GM13977 (cell line): ENCODE data around the gene POLDIP3.

Source experiments
- DNase-seq: peaks from one replicate; pipeline ENCODE4 v3.0.0; 2012; ENCODE audit warnings: low spot score
- CTCF ChIP-seq: IDR thresholded peaks from 2 replicates; pipeline ENCODE4 v1.5.1; 2012; ENCODE audit warnings: mild to moderate bottlenecking, control low read depth; ENCODE audit not compliant: insufficient read depth; ENCODE audit errors: extremely low read depth, missing control alignments
- in situ Hi-C: fragments of 300-500 bp; cut with MboI; formaldehyde crosslinking; loops from one replicate; pipeline ENCODE4 v1.12.0; 2022; ENCODE audit warnings: low sequenced_read_pairs, low pct_unique_long_range_greater_than_20kb, mixed read lengths, inconsistent platforms; ENCODE audit not compliant: unreplicated experiment

POLDIP3 gene

GRCh38 chr22:42604403-42604802 lies 10.3 kb downstream of the POLDIP3 start:
- no peak for TF ChIP-seq CTCF
- DNase-seq, result no peak
- in situ Hi-C loops, result no loop called here

GRCh38 chr22:42603427-42603826 lies 11.3 kb downstream of the POLDIP3 start:
- in situ Hi-C loops, result no loop called here
- no peak for TF ChIP-seq CTCF
- DNase-seq, result no peak

GRCh38 chr22:42602470-42602869 lies 12.2 kb downstream of the POLDIP3 start:
- in situ Hi-C loops, result no loop called here
- no peak for DNase-seq
- no peak for TF ChIP-seq CTCF

GRCh38 chr22:42601879-42602465 lies 12.7 kb downstream of the POLDIP3 start:
- DNase-seq, result no peak
- in situ Hi-C loops, result no loop called here

GRCh38 chr22:42596863-42597530 lies 17.7 kb downstream of the POLDIP3 start:
- in situ Hi-C loops, result no loop called here
- no peak for TF ChIP-seq CTCF
- no peak for DNase-seq

More at GRCh38 chr22:42601879-42602465, 12.7 kb downstream of the POLDIP3 start:
- no peak for TF ChIP-seq CTCF

GRCh38 chr22:42596336-42596735 lies 18.3 kb downstream of the POLDIP3 start:
- no peak for TF ChIP-seq CTCF
- no peak for DNase-seq
- in situ Hi-C loops, result no loop called here
